Measurements from ENCODE around the gene C22orf42.
A peak's percentile ranks its signal among the peaks of the same experiment; 100 is the strongest.

Gene C22orf42, protein sequence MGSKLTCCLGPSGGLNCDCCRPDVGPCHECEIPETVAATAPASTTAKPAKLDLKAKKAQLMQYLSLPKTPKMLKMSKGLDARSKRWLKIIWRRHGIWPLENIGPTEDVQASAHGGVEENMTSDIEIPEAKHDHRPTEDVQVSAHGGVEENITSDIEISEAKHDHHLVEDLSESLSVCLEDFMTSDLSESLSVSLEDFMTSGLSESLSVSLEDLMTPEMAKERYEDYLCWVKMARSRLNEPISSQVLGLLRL

DNA sequence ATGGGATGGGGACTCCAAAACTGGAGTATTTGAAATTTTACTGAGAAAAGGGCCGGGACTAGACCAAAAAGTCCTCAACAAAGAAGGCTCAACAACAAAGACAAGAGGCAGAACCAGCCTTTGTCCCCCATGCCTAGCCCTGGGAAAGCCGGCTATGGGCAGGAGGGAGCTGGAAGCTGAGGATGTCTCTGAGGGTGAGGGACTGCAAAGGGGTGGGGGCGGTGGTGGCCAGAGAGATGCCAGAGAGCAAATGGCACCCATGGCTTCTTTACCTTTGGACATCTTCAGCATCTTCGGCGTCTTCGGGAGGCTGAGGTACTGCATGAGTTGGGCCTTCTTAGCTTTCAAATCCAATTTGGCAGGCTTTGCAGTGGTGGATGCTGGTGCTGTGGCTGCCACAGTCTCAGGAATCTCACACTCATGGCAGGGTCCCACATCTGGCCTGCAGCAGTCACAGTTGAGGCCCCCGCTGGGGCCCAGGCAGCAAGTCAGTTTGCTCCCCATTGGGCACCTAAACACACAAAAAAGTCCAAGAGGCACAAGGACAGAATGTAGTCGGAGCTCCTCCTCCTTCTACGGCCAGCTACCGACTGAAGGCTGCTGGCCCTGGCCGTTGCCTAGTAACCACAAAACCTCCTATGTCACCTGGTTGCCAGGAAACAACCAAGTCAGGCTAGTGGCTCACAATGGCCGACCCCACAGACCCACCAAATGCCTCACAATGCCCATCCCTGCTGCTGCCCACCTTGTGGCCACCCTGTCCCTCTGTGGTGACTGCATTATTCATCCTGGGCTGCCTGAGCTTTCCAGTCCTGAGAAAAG is at the start of gene C22orf42:
Gene C22orf42 (minus strand): TSS at position 592 of the 822 bp plus-strand sequence. CDS start 88 bp downstream, at position 504.
- no peak within 1 kb of the TSS for H2AFZ ChIP-seq
- H3K36me3 ChIP-seq (ENCODE audit: control insufficient read depth, insufficient read depth, low read length), result no peaks in the 10 kb centered on the region
- H3K27me3 ChIP-seq (ENCODE audit: control insufficient read depth, insufficient read depth, low read length), result no peaks in the 10 kb centered on the region
- no peaks in the 10 kb centered on the region for H3K4me1 ChIP-seq
- no peak within 1 kb of the TSS for H3K27ac ChIP-seq
- H3K4me2 ChIP-seq (ENCODE audit: low read length), result no peak within 1 kb of the TSS
- H3K79me2 ChIP-seq, result no peaks in the 10 kb centered on the region
- H3K9ac ChIP-seq, result no peak within 1 kb of the TSS
- TF ChIP-seq, protein P1, sequence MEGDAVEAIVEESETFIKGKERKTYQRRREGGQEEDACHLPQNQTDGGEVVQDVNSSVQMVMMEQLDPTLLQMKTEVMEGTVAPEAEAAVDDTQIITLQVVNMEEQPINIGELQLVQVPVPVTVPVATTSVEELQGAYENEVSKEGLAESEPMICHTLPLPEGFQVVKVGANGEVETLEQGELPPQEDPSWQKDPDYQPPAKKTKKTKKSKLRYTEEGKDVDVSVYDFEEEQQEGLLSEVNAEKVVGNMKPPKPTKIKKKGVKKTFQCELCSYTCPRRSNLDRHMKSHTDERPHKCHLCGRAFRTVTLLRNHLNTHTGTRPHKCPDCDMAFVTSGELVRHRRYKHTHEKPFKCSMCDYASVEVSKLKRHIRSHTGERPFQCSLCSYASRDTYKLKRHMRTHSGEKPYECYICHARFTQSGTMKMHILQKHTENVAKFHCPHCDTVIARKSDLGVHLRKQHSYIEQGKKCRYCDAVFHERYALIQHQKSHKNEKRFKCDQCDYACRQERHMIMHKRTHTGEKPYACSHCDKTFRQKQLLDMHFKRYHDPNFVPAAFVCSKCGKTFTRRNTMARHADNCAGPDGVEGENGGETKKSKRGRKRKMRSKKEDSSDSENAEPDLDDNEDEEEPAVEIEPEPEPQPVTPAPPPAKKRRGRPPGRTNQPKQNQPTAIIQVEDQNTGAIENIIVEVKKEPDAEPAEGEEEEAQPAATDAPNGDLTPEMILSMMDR (IDR thresholded peaks at IDR 0.05), result no peak
- no peak within 1 kb of the TSS for H3K4me3 ChIP-seq (ENCODE audit: low read depth, low read length)
- no peaks in the 10 kb centered on the region for H3K9me3 ChIP-seq (ENCODE audit: control insufficient read depth, low read length)

DNA sequence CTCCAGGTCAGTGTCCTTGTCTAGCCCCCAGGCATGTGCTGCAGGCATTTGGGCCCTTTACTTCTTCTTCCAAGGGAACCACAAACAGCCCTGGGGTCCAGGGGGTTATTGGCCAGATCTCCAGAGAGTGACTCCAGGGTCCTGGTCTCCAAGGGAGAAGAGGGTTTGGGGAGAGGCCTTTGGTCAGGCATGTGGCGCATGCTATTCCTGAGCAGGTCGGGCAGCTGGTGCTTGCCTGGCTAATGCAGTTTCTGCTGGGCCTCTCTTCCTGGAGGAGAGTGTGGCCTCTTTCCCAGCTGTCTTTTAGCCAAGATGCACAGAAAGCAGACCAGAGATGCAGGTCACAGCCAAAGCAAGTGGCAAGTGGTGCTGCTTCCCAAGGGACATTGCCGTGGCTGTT is 49.6 kb upstream of the C22orf42 start:
- H3K9me3 ChIP-seq (ENCODE audit: control insufficient read depth, low read length), result no peaks in the 10 kb centered on the region
- no peak overlapping the region for H3K4me3 ChIP-seq (ENCODE audit: low read depth, low read length)
- TF ChIP-seq, protein P1 (IDR thresholded peaks at IDR 0.05), result no peak
- no peaks in the 10 kb centered on the region for H3K79me2 ChIP-seq
- no peak overlapping the region for H3K27ac ChIP-seq
- H2AFZ ChIP-seq, result no peak overlapping the region
- H3K4me2 ChIP-seq (ENCODE audit: low read length), result no peak overlapping the region
- H3K9ac ChIP-seq, result no peak overlapping the region
- no peaks in the 10 kb centered on the region for H3K4me1 ChIP-seq
- no peaks in the 10 kb centered on the region for H3K36me3 ChIP-seq (ENCODE audit: control insufficient read depth, insufficient read depth, low read length)
- no peaks in the 10 kb centered on the region for H3K27me3 ChIP-seq (ENCODE audit: control insufficient read depth, insufficient read depth, low read length)

DNA sequence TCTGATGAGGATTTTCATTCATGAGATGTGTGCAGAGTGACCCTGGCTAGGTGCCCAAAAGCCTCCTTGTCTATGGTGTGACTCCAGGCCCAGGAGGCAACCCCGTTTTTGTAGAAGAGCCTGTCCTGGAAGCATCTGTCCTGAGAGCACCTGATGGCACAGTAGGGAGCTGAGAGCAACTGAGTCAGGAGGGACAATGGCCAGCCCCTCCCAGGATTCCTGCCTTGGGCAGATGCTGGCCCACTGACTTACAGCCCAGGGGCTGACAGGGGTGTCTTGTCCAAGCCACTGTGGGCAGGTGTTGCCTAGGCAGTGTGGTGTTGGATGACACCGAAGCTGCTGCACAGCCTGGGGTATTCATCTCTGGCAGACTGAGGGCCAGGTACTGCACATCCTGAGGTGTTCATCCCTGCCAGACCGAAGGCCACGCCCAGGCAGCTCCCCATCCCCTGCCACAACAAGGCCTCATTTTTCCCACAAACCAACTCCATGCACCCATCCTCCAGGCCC is 48.9 kb upstream of the C22orf42 start:
- no peaks in the 10 kb centered on the region for H3K27me3 ChIP-seq (ENCODE audit: control insufficient read depth, insufficient read depth, low read length)
- no peak overlapping the region for H3K9ac ChIP-seq
- H3K9me3 ChIP-seq (ENCODE audit: control insufficient read depth, low read length), result no peaks in the 10 kb centered on the region
- H3K4me3 ChIP-seq (ENCODE audit: low read depth, low read length), result no peak overlapping the region
- no peak overlapping the region for H3K27ac ChIP-seq
- H3K36me3 ChIP-seq (ENCODE audit: control insufficient read depth, insufficient read depth, low read length), result no peaks in the 10 kb centered on the region
- TF ChIP-seq, protein P1 (IDR thresholded peaks at IDR 0.05), result no peak
- no peak overlapping the region for H3K4me2 ChIP-seq (ENCODE audit: low read length)
- no peak overlapping the region for H2AFZ ChIP-seq
- H3K79me2 ChIP-seq, result no peaks in the 10 kb centered on the region
- no peaks in the 10 kb centered on the region for H3K4me1 ChIP-seq

DNA sequence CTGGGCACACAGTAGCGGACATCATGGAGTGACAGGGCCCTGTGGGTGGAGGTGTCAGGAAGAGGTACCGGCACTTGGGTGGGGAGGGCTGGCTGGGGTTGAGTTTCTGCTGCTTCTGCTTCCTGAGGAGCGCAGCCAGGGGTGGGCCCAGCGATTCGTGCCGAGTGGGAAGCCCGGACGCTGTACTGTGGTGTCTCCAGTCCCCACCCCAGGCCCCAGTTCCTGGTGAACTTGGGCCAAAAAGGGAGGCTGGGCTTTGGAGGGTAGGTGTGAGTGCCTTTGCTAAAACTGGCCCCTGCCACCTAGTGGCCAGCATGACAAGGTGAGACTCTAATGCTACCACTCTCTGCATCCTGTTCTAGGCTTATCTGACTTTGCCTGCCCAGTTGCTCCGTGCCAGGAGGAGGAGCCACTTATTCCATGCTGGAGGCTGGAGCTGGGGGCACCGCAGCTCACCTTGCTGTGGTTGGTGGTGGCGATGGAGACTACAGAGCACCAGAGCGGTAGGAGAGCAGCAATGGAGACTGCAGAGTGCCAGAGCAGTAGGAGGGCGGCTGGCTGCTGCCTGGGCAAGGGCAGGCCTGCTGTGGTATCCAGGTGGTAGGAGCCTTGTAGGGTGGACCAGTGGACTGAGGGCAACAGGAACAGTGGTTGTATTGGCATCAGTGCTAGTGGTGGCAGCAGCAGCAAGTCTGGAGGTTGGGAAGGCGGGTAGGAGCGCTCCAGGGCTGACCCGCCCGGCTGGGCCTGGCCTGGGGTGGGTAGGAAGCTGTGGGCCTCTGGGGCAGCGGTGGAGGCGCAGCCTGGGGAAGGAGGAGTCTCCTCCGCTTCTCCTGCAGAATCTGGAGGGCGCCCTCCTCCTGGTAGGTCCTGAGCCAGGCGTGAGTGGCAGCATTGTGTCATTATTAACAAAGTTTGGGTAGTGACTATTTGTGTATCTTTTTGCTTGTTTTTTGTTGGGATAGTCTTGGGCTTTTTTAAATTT is 48.0 kb upstream of the C22orf42 start:
- no peak overlapping the region for H3K9ac ChIP-seq
- H3K9me3 ChIP-seq (ENCODE audit: control insufficient read depth, low read length), result no peaks in the 10 kb centered on the region
- H3K4me3 ChIP-seq (ENCODE audit: low read depth, low read length), result no peak overlapping the region
- H3K79me2 ChIP-seq, result no peaks in the 10 kb centered on the region
- no peak overlapping the region for H3K27ac ChIP-seq
- no peaks in the 10 kb centered on the region for H3K36me3 ChIP-seq (ENCODE audit: control insufficient read depth, insufficient read depth, low read length)
- TF ChIP-seq, protein P1 (IDR thresholded peaks at IDR 0.05), result peak; percentile 35
- H2AFZ ChIP-seq, result no peak overlapping the region
- no peaks in the 10 kb centered on the region for H3K4me1 ChIP-seq
- no peak overlapping the region for H3K4me2 ChIP-seq (ENCODE audit: low read length)
- no peaks in the 10 kb centered on the region for H3K27me3 ChIP-seq (ENCODE audit: control insufficient read depth, insufficient read depth, low read length)

Data from parathyroid adenoma (tissue), 2 donors.